HepG2 (cell line): ENCODE measurements around the gene HSPA1L. TPM values are rescaled to one million over a fixed set of nuclear protein-coding genes. Genes with fewer than 3 reads are reported as not detected.

Experiments
- BCL3 ChIP-seq: sonication (generic); formaldehyde crosslinking; IDR thresholded peaks from 2 replicates; pipeline ENCODE4 v1.5.1; 2020; ENCODE audit warnings: mild to moderate bottlenecking, missing genetic modification reagents, moderate library complexity
- DDIT3 ChIP-seq: sonication (generic); formaldehyde crosslinking; IDR thresholded peaks from 2 replicates; pipeline ENCODE4 v1.4.0; 2020; ENCODE audit warnings: mild to moderate bottlenecking, missing genetic modification reagents
- HCFC1 ChIP-seq: fragments of 150-350 bp; IDR thresholded peaks from 2 replicates; pipeline ENCODE4 v1.6.1; 2014; ENCODE audit warnings: low read depth, low read length
- HIVEP1 ChIP-seq: sonication (generic); formaldehyde crosslinking; IDR thresholded peaks from 2 replicates; pipeline ENCODE4 v1.4.0; 2020; ENCODE audit warnings: mild to moderate bottlenecking, missing genetic modification reagents
- IRX3 ChIP-seq: sonication (generic); formaldehyde crosslinking; IDR thresholded peaks from 2 replicates; pipeline ENCODE4 v1.8.1; 2023; ENCODE audit warnings: mild to moderate bottlenecking, low read depth, missing genetic modification reagents, borderline replicate concordance
- NFE2L1 ChIP-seq: sonication (generic); formaldehyde crosslinking; IDR thresholded peaks from 2 replicates; pipeline ENCODE4 v1.4.0; 2020; ENCODE audit warnings: missing genetic modification reagents, mild to moderate bottlenecking, borderline replicate concordance
- NFRKB ChIP-seq: fragments of 450-650 bp; IDR thresholded peaks from 2 replicates; pipeline ENCODE4 v1.6.1; 2017
- NKX3-1 ChIP-seq: sonication (generic); formaldehyde crosslinking; IDR thresholded peaks from 2 replicates; pipeline ENCODE4 v1.5.0; 2020; ENCODE audit warnings: missing genetic modification reagents
- PHF8 ChIP-seq: sonication (generic); formaldehyde crosslinking; IDR thresholded peaks from 2 replicates; pipeline ENCODE4 v1.5.0; 2020; ENCODE audit warnings: missing genetic modification reagents
- PLRG1 ChIP-seq: fragments of 450-650 bp; conservative IDR thresholded peaks from 2 replicates; pipeline ENCODE4 v1.6.1; 2016
- SSRP1 ChIP-seq: IDR thresholded peaks from 2 replicates; pipeline ENCODE4 v1.6.1; 2016; ENCODE audit warnings: control low read depth
- TSC22D2 ChIP-seq: sonication (generic); formaldehyde crosslinking; IDR thresholded peaks from 2 replicates; pipeline ENCODE4 v1.5.1; 2020; ENCODE audit warnings: missing genetic modification reagents, mild to moderate bottlenecking, borderline replicate concordance
- U2AF1 ChIP-seq: fragments of 200-400 bp; formaldehyde crosslinking; optimal IDR thresholded peaks from 2 replicates; pipeline ENCODE3; 2017; ENCODE audit warnings: mild to moderate bottlenecking, low read depth, low read length
- ZBTB7B ChIP-seq: sonication (generic); formaldehyde crosslinking; IDR thresholded peaks from 2 replicates; pipeline ENCODE4 v1.4.0; 2020; ENCODE audit warnings: missing genetic modification reagents
- ZFP36L2 ChIP-seq: sonication (generic); formaldehyde crosslinking; IDR thresholded peaks from 2 replicates; pipeline ENCODE4 v1.4.0; 2020; ENCODE audit warnings: missing genetic modification reagents
- ZFP37 ChIP-seq: sonication (generic); formaldehyde crosslinking; IDR thresholded peaks from 2 replicates; pipeline ENCODE4 v1.4.0; 2020; ENCODE audit warnings: missing genetic modification reagents, borderline replicate concordance
- ZGPAT ChIP-seq: IDR thresholded peaks from 2 replicates; pipeline ENCODE4 v1.6.1; 2016; ENCODE audit warnings: mild to moderate bottlenecking
- ZNF138 ChIP-seq: sonication (generic); formaldehyde crosslinking; IDR thresholded peaks from 2 replicates; pipeline ENCODE4 v1.5.0; 2020; ENCODE audit warnings: mild to moderate bottlenecking, low read depth, missing genetic modification reagents
- ZNF180 ChIP-seq: sonication (generic); formaldehyde crosslinking; IDR thresholded peaks from 2 replicates; pipeline ENCODE4 v1.4.0; 2020; ENCODE audit warnings: low read depth, missing genetic modification reagents, borderline replicate concordance
- ZNF256 ChIP-seq: sonication (generic); formaldehyde crosslinking; conservative IDR thresholded peaks from 2 replicates; pipeline ENCODE4 v1.4.0; 2020; ENCODE audit warnings: missing genetic modification reagents
- ZNF264 ChIP-seq: sonication (generic); formaldehyde crosslinking; IDR thresholded peaks from 2 replicates; pipeline ENCODE4 v1.4.0; 2020; ENCODE audit warnings: missing genetic modification reagents
- ZNF333 ChIP-seq: sonication (generic); formaldehyde crosslinking; IDR thresholded peaks from 2 replicates; pipeline ENCODE4 v1.4.0; 2020; ENCODE audit warnings: mild to moderate bottlenecking, missing genetic modification reagents, borderline replicate concordance
- ZNF383 ChIP-seq: sonication (generic); formaldehyde crosslinking; IDR thresholded peaks from 2 replicates; pipeline ENCODE4 v1.4.0; 2020; ENCODE audit warnings: missing genetic modification reagents, mild to moderate bottlenecking, borderline replicate concordance
- ZNF530 ChIP-seq: sonication (generic); formaldehyde crosslinking; IDR thresholded peaks from 2 replicates; pipeline ENCODE4 v1.5.0; 2020; ENCODE audit warnings: low read depth, mild to moderate bottlenecking, missing genetic modification reagents
- ZNF614 ChIP-seq: IDR thresholded peaks from 2 replicates; pipeline ENCODE4 v1.6.1; 2018; ENCODE audit warnings: missing biosample characterization, missing genetic modification reagents, inconsistent platforms, borderline replicate concordance
- ZNF768 ChIP-seq: sonication (generic); formaldehyde crosslinking; IDR thresholded peaks from 2 replicates; pipeline ENCODE4 v1.4.0; 2020; ENCODE audit warnings: missing genetic modification reagents
- ZNF878 ChIP-seq: sonication (generic); formaldehyde crosslinking; IDR thresholded peaks from 2 replicates; pipeline ENCODE4 v1.8.1; 2023; ENCODE audit warnings: mild to moderate bottlenecking, missing genetic modification reagents, moderate library complexity
- polyA plus RNA-seq, 8 experiments: library from polyadenylated mRNA; depleted of rRNA in 3 of 8; stranded (reverse) in 7 of 8; unstranded in 1 of 8; fragments of >200 nt; fragmentation: Illumina TruSeq in 4 of 8; extraction: Trizol in 4 of 8; gene quantifications; 2 replicates each; pipeline versions ENCODE4 v1.2.1 to v1.2.3, GENCODE V29; 2011 to 2016; ENCODE audit warnings: low read depth in 4 of 8, missing spikeins in 1 of 8, mixed read lengths in 1 of 8; ENCODE audit not compliant: insufficient read depth in 1 of 8
- total RNA-seq, 5 experiments: library from RNA; depleted of rRNA; stranded (reverse); fragments of >200 nt; fragmentation: Illumina TruSeq; extraction: Trizol; gene quantifications; 2 replicates each; pipeline ENCODE4 v1.2.3, GENCODE V29; 2016; ENCODE audit warnings: low read depth in 1 of 5

The HSPA1L gene
- total and polyA plus RNA-seq, 2 of the 13 experiments (the other 11 are each of a cell fraction or from before 2014, with no cell fraction given): 0.55 to 1.0 TPM

GRCh38 chr6:31827286-31828079 is 12.4 kb upstream of the HSPA1L start, which contains the start of gene HSPA1B (continued):
- 0 out of 2 replicates have a peak, but pooled peaks have one; percentile 80 for TF ChIP-seq ZFP36L2
- no peak for TF ChIP-seq ZFP37 (CRISPR knock-in tag)
- peak; percentile 64 for TF ChIP-seq ZGPAT (CRISPR knock-in tag)
- peak; percentile 78; the same call in 1 of the 2 replicates for TF ChIP-seq NKX3-1
- peak; percentile 86 for TF ChIP-seq ZNF614
- no peak for TF ChIP-seq IRX3 (CRISPR knock-in tag)
- TF ChIP-seq HIVEP1: peak; percentile 66; the same call in 1 of the 2 replicates
- TF ChIP-seq U2AF1: peak; percentile 88
- no peak for TF ChIP-seq ZNF383 (CRISPR knock-in tag)
- no peak; the same call in 1 of the 2 replicates for TF ChIP-seq NFE2L1
- no peak for TF ChIP-seq SSRP1 (CRISPR knock-in tag)
- no peak for TF ChIP-seq PLRG1
- peak; percentile 79; the same call in 1 of the 2 replicates for TF ChIP-seq ZNF878 (CRISPR knock-in tag)
- TF ChIP-seq NFRKB: no peak
- peak; percentile 92 for TF ChIP-seq ZBTB7B (CRISPR knock-in tag)
- peak; percentile 75; the same call in 1 of the 2 replicates for TF ChIP-seq ZNF264 (CRISPR knock-in tag)
- 0 out of 2 replicates have a peak, but pooled peaks have one; percentile 46 for TF ChIP-seq DDIT3 (CRISPR knock-in tag)
- peak; percentile 81; the same call in 1 of the 2 replicates for TF ChIP-seq BCL3 (CRISPR knock-in tag)
- TF ChIP-seq ZNF333 (CRISPR knock-in tag): 0 out of 2 replicates have a peak, but pooled peaks have one; percentile 57
- TF ChIP-seq ZNF138 (CRISPR knock-in tag): peak; percentile 88
- TF ChIP-seq HCFC1: 0 out of 2 replicates have a peak, but pooled peaks have one; percentile 36
- peak; percentile 72 for TF ChIP-seq PHF8 (CRISPR knock-in tag)
- peak; percentile 91; the same call in 1 of the 2 replicates for TF ChIP-seq ZNF180 (CRISPR knock-in tag)
- TF ChIP-seq ZNF530: no peak
- peak; percentile 94; the same call in 1 of the 2 replicates for TF ChIP-seq TSC22D2
- TF ChIP-seq ZNF256: peak; percentile 87
- peak; percentile 82 for TF ChIP-seq ZNF768 (CRISPR knock-in tag)
